Measurements from ENCODE around the gene NIT1. TPM values are rescaled to one million over a fixed set of nuclear protein-coding genes. Genes with fewer than 3 reads are reported as not detected.

Gene NIT1
- total and polyA plus RNA-seq, 2 donors (not counting 1 experiment from before 2014, with no cell fraction given) = 53.5 to 61.0 TPM

GRCh38 chr1:161091093-161091492 is 26.8 kb upstream of the NIT1 start:
- Histone ChIP-seq H3K27me3 (replicated peaks in 1 of 4; ENCODE audit: control extremely low read depth in 1 of 4, control insufficient read depth in 3 of 4, insufficient read depth in 4 of 4, low read length in 3 of 4) (no peaks in the 10 kb centered on the region), H3K36me3 (replicated peaks in 1 of 2; ENCODE audit: control extremely low read depth in 1 of 2, control insufficient read depth in 1 of 2, extremely low read depth in 1 of 2, insufficient read depth in 2 of 2, low read length in 1 of 2) (no peaks in the 10 kb centered on the region), H3K9ac (ENCODE audit: low read length) (no peak overlapping the region), H3K4me3 (ENCODE audit: control extremely low read depth in 1 of 5, extremely low read depth in 1 of 5, insufficient read depth in 1 of 5, low read depth in 2 of 5, low read length in 4 of 5) (no peak overlapping the region), H3K4me1 (ENCODE audit: control insufficient read depth in 2 of 2, insufficient read depth in 2 of 2, low read length in 2 of 2) (peaks cover 0 to 4% of the 10 kb centered on the region in 2 donors), H3K27ac (ENCODE audit: low read length in 2 of 2) (no peak overlapping the region), H2AFZ (ENCODE audit: insufficient read depth, low read depth, low read length, poor library complexity, severe bottlenecking) (no peak overlapping the region), H3K79me2 (ENCODE audit: control insufficient read depth, insufficient read depth, low read length) (no peaks in the 10 kb centered on the region), H3K9me3 (ENCODE audit: control extremely low read depth in 1 of 3, control insufficient read depth in 2 of 3, insufficient read depth in 1 of 3, low read length in 2 of 3) (no peaks in the 10 kb centered on the region), H4K20me1 (ENCODE audit: control insufficient read depth, insufficient read depth, low read length, poor library complexity, severe bottlenecking) (no peaks in the 10 kb centered on the region), H3K4me2 (replicated peaks; ENCODE audit: low read depth, low read length, poor library complexity, severe bottlenecking) (no peak overlapping the region)
- TF ChIP-seq CTCF (IDR thresholded peaks at IDR 0.05) (no peak), EZH2 (IDR thresholded peaks at IDR 0.05; ENCODE audit: borderline replicate concordance, insufficient read depth, low read depth, low read length, poor library complexity, severe bottlenecking) (no peak)
- Mint-ChIP-seq H3K9me3 (ENCODE audit: insufficient read depth) (no peaks in the 10 kb centered on the region), H3K27ac (no peak overlapping the region), H3K4me3 (no peak overlapping the region), H3K27me3 (peaks cover under 1% of the 10 kb centered on the region), H3K4me1 (peaks cover 5% of the 10 kb centered on the region)
- DNase-seq (no peak), ATAC-seq (ENCODE audit: low read depth) (no peak)
- CTCF ChIA-PET = no interaction called here
- WGBS (ENCODE audit: insufficient coverage) = 100% methylated on average over 4 of the region's 5 CpGs
- intact Hi-C loops (cut with micrococcal nuclease) = loop anchor here (10.0 kb wide), 1 partner anchor 294 kb away; no protein-coding TSS in a partner anchor
- POLR2A ChIA-PET = no interaction called here

- H3K27me3 ChIP-seq (replicated peaks in 1 of 4; ENCODE audit: control extremely low read depth in 1 of 4, control insufficient read depth in 3 of 4, insufficient read depth in 4 of 4, low read length in 3 of 4) = no peaks in the 10 kb centered on the region
- WGBS (ENCODE audit: insufficient coverage) = 97% methylated on average over 4 of the region's 7 CpGs
- H3K9ac ChIP-seq (ENCODE audit: low read length) = no peak overlapping the region
- H3K4me3 ChIP-seq (ENCODE audit: control extremely low read depth in 1 of 5, extremely low read depth in 1 of 5, insufficient read depth in 1 of 5, low read depth in 2 of 5, low read length in 4 of 5) = no peak overlapping the region
- intact Hi-C loops (cut with micrococcal nuclease) = loop anchor here (10.0 kb wide), 1 partner anchor 293 kb away; no protein-coding TSS in a partner anchor
- TF ChIP-seq CTCF (IDR thresholded peaks at IDR 0.05) (no peak), EZH2 (IDR thresholded peaks at IDR 0.05; ENCODE audit: borderline replicate concordance, insufficient read depth, low read depth, low read length, poor library complexity, severe bottlenecking) (no peak)
- no peaks in the 10 kb centered on the region for H3K79me2 ChIP-seq (ENCODE audit: control insufficient read depth, insufficient read depth, low read length)
- CTCF ChIA-PET = no interaction called here
- ATAC-seq (ENCODE audit: low read depth) = no peak
- Mint-ChIP-seq H3K27ac (no peak overlapping the region), H3K4me3 (no peak overlapping the region), H3K4me1 (peaks cover 14% of the 10 kb centered on the region), H3K27me3 (no peaks in the 10 kb centered on the region), H3K9me3 (ENCODE audit: insufficient read depth) (no peaks in the 10 kb centered on the region)
- no peak overlapping the region for H3K4me2 ChIP-seq (replicated peaks; ENCODE audit: low read depth, low read length, poor library complexity, severe bottlenecking)
- no peak for DNase-seq
- H3K4me1 ChIP-seq (ENCODE audit: control insufficient read depth in 2 of 2, insufficient read depth in 2 of 2, low read length in 2 of 2) = peaks cover 2 to 12% of the 10 kb centered on the region in 2 donors
- H3K27ac ChIP-seq (ENCODE audit: low read length in 2 of 2) = no peak overlapping the region
- H2AFZ ChIP-seq (ENCODE audit: insufficient read depth, low read depth, low read length, poor library complexity, severe bottlenecking) = no peak overlapping the region
- no peaks in the 10 kb centered on the region for H3K36me3 ChIP-seq (replicated peaks in 1 of 2; ENCODE audit: control extremely low read depth in 1 of 2, control insufficient read depth in 1 of 2, extremely low read depth in 1 of 2, insufficient read depth in 2 of 2, low read length in 1 of 2)
- POLR2A ChIA-PET = no interaction called here
- no peaks in the 10 kb centered on the region for H4K20me1 ChIP-seq (ENCODE audit: control insufficient read depth, insufficient read depth, low read length, poor library complexity, severe bottlenecking)
- no peaks in the 10 kb centered on the region for H3K9me3 ChIP-seq (ENCODE audit: control extremely low read depth in 1 of 3, control insufficient read depth in 2 of 3, insufficient read depth in 1 of 3, low read length in 2 of 3)
Observed at GRCh38 chr1:161091796-161092507, 26.0 kb upstream of the NIT1 start.
